ENCODE results near the gene IL17B.

DNA sequence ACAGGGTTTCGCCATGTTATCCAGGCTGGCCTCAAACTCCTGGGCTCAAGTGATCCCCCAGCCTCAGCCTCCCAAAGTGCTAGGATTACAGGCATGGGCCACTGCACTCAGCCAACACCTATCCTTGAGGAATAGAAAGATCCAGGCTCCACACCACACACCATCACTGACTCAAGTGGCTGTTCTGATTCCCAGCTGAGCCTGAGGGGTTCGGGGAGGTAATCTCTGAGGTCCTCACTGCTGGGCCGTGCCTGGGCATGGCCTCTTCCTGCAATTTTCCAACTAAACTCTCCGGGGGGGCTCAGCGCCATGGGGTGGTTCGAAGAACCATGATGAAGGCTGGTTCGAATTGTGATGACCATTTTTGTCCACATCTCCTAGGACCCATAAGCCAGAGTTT lies 31.0 kb upstream of the IL17B start:
- TF ChIP-seq POLR2A (IDR thresholded peaks at IDR 0.05) = no peak
- TF ChIP-seq, protein P1, sequence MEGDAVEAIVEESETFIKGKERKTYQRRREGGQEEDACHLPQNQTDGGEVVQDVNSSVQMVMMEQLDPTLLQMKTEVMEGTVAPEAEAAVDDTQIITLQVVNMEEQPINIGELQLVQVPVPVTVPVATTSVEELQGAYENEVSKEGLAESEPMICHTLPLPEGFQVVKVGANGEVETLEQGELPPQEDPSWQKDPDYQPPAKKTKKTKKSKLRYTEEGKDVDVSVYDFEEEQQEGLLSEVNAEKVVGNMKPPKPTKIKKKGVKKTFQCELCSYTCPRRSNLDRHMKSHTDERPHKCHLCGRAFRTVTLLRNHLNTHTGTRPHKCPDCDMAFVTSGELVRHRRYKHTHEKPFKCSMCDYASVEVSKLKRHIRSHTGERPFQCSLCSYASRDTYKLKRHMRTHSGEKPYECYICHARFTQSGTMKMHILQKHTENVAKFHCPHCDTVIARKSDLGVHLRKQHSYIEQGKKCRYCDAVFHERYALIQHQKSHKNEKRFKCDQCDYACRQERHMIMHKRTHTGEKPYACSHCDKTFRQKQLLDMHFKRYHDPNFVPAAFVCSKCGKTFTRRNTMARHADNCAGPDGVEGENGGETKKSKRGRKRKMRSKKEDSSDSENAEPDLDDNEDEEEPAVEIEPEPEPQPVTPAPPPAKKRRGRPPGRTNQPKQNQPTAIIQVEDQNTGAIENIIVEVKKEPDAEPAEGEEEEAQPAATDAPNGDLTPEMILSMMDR (IDR thresholded peaks at IDR 0.05) = no peak
- TF ChIP-seq POLR2AphosphoS5 (IDR thresholded peaks at IDR 0.05) = no peak

All from upper lobe of left lung (tissue), 4 donors.